SK-N-SH treated with all-trans-retinoic acid at 6 μM for 48 hours (cell line): ENCODE measurements around the gene SLC8A3.

Source experiments
- ARNTL ChIP-seq: fragments of 450-650 bp; formaldehyde crosslinking; IDR thresholded peaks from 2 replicates; pipeline ENCODE4 v1.5.0; 2020; ENCODE audit warnings: low read depth, mild to moderate bottlenecking, moderate library complexity, borderline replicate concordance
- BACH2 ChIP-seq: fragments of 250-450 bp; sonication (Bioruptor Pico); IDR thresholded peaks from 2 replicates; pipeline ENCODE4 v1.9.0; 2021; ENCODE audit warnings: mild to moderate bottlenecking, borderline replicate concordance
- CSDC2 ChIP-seq: fragments of 250-450 bp; sonication (Bioruptor Pico); IDR thresholded peaks from 2 replicates; pipeline ENCODE4 v1.5.0; 2020; ENCODE audit warnings: mild to moderate bottlenecking, moderate library complexity
- SNAI2 ChIP-seq: fragments of 250-450 bp; sonication (Bioruptor Pico); IDR thresholded peaks from 2 replicates; pipeline ENCODE4 v1.5.0; 2020; ENCODE audit warnings: mild to moderate bottlenecking, moderate library complexity
- TCF4 ChIP-seq: fragments of 250-450 bp; sonication (Bioruptor Pico); IDR thresholded peaks from 2 replicates; pipeline ENCODE4 v1.8.0; 2021; ENCODE audit warnings: mild to moderate bottlenecking, moderate library complexity, borderline replicate concordance
- ZFP3 ChIP-seq: fragments of 250-450 bp; sonication (Bioruptor Pico); IDR thresholded peaks from 2 replicates; pipeline ENCODE4 v1.5.0; 2020; ENCODE audit warnings: mild to moderate bottlenecking, moderate library complexity
- ZNF565 ChIP-seq: fragments of 450-650 bp; formaldehyde crosslinking; conservative IDR thresholded peaks from 2 replicates; pipeline ENCODE4 v1.5.0; 2020; ENCODE audit warnings: low read depth, mild to moderate bottlenecking, moderate library complexity
- ZNF8 ChIP-seq: fragments of 450-650 bp; formaldehyde crosslinking; IDR thresholded peaks from 2 replicates; pipeline ENCODE4 v1.5.0; 2020; ENCODE audit warnings: mild to moderate bottlenecking, moderate library complexity

GRCh38 chr14:69999261-69999674, 189.5 kb downstream of the SLC8A3 start:
- TF ChIP-seq ARNTL (no peak), ZFP3 (no peak), BACH2 (CRISPR knock-in tag) (no peak), CSDC2 (CRISPR knock-in tag) (no peak), ZNF565 (CRISPR knock-in tag) (no peak), ZNF8 (no peak), TCF4 (CRISPR knock-in tag) (no peak), SNAI2 (CRISPR knock-in tag) (no peak)
